Iris pigment epithelial cell (primary cell): Measurements from ENCODE around the gene EED.
"Not testable (repeated sequence)": the region's sequence is repeated elsewhere in the genome, so short reads cannot be mapped to it uniquely, and the experiment has no call there.

ENCODE experiments used
- DNase-seq: peaks from one replicate; pipeline ENCODE4 v3.0.0-alpha.2; 2011; ENCODE audit warnings: low read depth

The EED gene

DNA sequence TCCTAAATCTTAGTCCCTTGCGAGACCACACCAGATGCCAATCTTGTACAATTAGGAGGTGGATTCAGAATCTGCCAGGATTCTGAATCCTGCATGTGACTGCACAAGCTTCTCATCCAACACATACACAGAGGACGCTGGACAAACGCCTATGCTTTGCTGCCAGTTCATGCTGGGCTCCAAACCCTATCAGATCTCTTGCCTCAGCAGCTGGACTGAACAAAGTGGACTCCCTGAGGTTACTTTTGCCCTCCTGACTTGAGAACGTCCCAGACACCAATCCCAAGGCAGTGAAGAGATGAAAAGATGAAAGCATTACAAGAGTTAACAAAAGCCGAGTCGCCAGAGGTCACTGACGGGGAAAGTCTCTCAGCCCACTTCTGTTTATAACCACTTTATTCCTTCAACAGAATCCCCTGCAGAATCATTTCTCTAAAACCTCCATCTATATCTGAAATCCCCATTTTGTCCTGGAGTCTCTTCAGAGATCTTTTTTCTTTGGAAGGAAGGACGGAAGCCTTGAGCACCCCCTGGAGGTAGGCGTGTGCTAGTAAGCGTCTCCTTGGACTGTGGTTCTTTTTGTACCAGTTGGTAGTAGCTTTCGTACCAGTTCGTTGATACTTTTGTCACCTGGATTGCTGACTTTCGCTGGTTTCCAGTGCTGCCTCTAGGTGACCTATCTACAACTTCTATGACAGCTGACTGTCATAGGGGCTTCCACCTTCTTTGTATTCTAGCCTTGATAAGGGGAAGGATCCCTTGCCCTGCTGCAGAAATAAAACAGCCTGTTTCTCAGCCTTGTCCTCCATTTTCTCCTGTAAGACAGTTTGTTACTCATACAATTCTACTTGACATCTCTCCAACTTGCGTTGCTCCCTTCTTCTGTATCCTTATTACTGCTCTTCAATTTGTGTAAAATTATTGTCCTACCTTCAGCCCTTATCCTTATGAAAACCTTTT lies 26.1 kb upstream of the EED start:
- peak; percentile 74 for DNase-seq

DNA sequence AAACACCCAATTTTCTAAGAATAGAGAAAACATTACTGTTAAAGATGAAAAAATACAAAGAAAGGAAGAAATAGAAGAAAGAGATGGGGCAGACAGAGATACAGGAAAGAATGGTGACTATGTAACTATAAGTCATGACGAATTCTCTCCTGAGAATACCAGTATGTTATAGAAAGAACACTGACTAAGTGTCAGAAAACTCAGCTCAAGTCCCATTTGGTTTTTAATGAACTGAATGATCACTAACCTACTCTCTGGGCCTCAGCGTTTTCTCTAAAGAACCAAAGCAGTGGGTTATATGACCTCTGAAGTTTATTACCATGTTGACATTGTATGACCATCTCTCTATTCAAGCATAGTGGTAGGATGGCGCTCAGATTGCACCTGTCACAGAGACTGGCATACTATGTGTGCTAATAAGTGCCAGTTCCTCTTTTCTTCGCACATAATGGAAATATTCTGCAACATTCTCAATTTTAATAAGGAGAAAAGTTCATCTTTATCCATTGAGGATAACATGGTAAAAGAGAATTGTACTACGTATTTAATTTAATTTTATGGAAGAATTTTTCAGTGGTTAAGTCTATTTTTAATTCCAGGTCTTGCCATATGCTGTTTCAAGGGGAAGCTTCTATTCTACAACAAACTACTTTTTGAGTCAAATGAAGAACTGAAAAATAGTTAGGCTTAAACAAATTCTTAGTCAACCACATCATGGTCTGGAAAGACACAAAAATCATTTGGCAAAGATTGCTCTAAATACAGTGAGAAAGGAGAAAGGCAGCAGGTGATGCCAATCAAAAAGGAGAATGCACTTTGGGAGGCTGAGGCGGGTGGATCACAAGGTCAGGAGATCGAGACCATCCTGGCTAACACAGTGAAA lies 25.0 kb upstream of the EED start:
- no peak for DNase-seq

DNA sequence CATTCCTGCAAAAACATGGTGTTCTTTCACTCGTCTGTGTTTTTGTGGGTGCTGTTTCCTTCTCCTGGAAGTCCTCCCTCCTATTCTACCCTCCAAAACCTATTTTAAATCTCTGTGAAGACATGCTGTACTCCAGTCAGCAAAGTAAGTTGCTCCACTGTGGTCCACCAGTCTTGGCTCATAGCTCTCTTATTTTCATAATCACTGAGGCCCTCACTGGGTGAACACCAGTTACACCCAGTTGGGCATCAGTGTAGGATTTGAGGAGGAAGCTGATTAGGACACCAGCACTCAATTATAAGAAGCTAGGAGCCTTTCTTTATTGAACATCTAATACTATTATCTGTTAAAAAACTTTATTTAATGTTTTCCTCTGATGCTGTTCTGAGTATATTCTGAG lies 23.9 kb upstream of the EED start:
- DNase-seq, result no peak

DNA sequence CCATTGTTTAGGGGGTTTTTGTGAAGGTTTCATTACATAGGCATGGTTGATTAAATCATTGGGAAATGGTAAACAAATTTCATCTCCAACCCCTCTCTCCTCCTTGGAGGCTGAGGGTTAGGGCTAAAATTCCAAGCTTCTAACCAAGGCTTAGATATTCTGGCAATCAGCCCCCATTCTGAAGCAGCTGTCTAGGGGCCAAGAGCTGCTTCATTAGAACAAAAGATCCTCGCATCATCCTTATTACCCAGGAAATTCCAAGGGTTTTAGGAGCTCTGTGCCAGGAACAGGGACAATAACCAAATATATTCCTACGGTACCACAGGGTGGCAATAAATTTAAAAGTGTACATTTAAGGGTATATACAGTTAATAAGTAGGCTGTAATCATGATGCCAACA lies 22.5 kb upstream of the EED start:
- no peak for DNase-seq

DNA sequence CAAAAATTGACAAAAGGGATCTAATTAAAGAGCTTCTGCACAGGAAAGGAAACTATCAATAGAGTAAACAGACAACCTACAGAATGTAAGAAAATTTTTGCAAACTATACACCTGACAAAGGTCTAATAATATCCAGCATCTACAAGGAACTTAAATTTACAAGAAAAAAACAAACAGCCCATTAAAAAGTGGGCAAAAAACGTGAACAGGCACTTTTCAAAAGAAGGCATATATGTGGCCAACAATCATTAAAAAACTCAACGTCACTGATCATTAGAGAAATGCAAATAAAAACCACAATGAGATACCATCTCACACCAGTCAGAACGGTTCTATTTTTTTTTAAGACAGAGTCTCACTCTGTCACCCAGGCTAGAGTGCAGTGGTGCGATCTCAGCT lies 20.0 kb upstream of the EED start:
- DNase-seq, result not testable (repeated sequence)

DNA sequence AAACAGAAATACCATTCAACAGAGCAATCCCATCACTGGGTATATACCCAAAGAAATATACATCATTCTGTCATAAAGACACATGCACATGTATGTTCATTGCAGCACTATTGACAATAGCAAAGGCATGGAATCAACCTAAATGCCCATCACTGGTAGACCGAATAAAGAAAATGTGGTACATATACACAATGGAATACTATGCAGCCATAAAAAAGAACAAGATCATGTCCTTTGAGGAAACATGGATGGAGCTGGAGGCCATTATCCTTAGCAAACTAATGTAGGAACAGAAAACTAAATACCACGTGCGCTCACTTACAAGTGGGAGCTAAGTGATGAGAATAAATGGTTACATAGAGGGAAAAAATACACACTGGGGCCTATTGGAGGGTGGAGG lies 19.2 kb upstream of the EED start:
- DNase-seq, result not testable (repeated sequence)

DNA sequence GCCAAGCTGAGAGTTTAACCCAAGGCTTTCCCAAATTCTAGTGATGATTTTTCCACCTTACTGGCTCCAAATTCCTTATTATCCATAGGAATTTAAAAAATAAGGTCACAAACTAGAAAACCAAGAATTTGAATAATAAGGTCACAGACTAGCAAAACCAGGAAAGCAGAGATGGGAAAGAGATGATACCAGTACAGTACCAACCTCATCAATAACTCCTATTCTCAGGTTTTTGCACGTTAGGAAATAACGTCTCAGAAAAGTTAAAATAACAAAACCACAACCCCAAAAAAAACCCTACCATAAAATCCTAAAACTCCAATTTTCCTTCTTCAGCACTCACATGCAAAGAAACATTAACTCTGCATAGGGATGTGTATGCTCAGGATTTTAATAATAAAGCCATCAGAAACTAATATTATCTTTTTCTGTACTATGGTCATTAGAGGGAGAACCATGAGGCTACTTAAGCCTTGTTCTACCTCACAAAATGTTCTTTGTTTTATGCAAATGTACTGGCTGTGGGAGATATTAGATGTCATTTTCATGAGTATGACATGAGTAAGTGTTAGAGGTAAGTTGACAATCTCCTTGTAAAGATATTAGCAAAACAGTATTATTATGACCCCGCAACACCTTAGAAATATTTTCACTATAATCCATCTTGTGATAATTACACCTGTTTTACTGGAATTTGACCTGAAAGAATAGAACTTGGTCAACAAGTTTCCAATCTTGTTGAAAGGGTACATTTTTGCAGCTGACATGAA lies 16.1 kb upstream of the EED start:
- no peak for DNase-seq

DNA sequence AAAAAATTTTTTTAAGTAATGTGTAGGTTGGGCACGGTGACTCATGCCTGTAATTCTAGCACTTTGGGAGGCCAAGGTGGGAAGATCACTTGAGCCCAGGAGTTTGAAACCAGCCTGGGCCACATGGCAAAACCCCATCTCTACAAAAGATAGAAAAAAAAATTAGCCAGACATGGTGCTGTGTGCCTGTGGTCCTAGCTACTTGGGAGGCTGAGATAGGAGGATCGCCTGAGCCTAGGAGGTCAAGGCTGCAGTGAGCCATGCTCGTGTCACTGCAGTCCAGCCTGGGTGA lies 15.6 kb upstream of the EED start:
- DNase-seq, result not testable (repeated sequence)

DNA sequence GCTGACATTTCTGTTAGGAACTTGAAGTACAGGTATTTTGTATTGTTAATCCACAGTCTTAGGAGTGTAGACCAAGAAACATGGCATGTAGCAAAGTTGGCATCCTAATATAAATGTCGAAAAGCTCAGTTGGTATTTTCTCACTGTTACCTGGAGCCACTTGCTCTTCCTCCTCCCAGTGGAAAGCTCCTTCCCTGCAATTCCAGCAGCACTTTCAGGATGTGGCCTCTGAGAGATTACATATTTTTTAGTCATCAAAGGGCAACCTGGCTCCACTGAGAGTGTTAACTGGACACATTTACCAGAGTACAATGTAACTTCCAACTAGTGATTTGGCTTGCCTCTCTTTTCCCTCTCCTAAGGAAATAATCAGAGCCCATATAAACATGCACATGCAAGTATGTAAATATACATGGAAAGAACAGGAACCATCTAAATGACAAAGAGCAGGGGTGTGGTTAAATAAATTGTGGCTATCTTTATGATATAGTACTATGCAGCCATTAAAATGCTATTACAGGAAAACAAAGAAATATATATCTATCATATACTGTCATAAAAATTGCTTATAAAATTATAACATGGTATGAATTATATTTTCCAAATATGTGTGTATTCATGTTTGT lies 14.3 kb upstream of the EED start:
- no peak for DNase-seq

DNA sequence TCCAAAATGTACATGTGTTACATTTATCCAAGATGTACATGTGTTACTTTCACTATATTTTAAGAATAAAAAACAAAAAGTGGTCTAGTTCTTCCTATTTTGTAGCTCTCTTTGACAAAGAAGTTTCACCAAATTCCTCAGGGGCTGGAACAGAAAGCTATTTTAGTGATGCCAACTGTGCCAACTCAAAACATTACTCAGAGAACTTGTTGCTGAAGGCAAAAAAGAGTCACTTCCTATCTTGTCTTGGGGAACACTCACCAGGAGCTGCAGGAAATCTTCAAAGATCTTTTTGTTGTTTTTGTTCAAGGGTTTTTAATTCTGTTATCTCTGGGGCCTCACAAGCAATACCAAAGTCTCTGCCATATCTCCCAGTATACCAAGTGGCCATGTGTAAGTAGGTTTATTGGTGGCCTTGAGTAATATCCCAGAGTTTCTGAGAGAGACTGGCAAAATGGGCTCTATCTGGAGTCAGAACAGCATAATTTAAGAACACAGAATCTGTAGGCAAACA lies 13.6 kb upstream of the EED start:
- no peak for DNase-seq

DNA sequence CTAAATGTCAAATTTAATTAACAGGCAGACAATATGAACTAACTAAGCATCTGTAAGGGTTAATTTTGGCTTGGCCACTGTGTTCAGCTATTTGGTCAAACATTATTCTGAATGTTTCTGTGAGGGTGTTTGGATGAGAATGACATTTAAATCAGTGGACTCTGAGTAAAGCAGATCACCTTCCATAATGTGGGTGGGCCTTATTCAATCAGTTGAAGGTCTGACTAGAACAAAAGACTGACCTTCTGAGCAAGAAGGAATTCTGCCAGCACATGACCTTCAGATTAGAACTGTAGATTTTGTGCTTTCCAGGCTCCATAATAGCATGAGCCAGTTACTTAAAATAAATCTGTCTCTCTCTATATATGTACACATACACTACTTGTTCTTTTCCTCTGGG lies 12.0 kb upstream of the EED start:
- DNase-seq, result no peak

DNA sequence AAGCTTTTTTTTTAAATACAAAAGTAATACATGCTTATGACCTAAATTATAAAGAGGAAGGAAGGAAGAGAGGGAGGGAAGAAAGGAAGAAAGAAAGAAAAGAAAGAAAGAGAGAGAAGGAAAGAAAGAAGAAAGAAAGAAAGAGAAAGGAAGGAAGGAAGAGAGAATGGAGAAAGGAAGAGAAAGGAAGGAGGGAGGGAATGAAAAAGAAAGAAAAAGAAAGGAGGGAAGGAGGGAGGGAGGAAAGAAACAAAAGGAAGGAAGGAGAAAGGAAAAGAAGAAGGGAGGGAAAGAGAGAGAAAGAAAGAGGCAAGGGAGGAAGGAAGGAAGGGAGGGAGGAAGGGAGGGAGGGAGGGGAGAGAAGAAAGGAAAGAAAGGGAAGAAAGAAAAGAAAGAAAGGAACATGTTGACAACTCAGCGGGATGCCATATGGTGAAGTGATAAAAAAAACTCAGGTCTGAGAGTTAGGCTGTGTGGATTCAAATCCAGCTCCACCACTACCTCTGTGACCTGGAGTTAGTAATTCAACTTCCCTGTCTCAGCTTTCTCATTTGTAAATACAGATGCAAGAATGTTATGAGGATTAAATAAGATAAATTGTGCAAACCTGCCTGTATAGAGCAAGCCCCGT lies 9.6 kb upstream of the EED start:
- DNase-seq, result no peak

DNA sequence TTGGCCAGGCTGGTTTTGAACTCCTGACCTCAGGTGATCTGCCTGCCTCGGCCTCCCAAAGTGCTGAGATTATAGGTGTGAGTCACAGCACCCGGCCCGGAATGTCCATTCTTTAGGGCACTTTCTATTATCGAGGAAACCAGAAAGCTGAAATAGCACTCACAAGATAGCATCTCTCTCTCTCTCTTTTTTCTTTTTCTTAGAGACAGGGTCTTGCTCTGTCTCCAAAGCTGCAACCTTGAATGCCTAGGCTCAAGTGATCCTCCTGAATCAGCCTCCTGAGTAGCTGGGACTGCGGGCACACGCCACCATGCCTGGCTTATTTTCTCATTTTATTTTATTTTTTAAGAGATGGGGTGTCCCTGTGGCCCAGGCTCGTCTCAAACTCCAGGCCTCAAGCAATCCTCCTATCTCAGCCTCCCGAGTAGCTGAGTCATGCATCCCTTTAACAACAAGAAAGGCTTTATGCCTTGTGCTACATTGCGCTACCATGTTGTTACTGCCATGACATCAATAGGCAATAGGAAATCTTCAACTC lies 7.2 kb upstream of the EED start:
- no peak for DNase-seq

DNA sequence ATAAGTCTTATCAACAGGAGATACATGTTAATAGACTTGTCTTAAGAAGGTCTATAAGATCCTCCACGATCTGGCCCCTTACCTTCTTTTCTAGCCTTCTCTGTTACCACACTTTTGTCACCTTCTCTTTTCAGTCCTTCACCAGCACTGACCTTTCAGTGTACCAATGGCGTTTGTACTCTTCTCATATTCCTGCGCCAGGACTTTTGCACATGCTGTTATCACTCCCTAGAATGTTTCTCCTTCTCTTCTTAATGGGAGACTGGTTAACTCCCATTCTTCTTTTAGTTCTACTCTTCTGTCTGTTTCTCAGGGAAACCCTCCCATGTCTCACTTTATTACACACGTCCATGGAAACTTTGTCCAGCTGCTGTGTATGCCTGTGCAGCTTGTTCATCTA lies 4.4 kb upstream of the EED start:
- DNase-seq, result no peak

DNA sequence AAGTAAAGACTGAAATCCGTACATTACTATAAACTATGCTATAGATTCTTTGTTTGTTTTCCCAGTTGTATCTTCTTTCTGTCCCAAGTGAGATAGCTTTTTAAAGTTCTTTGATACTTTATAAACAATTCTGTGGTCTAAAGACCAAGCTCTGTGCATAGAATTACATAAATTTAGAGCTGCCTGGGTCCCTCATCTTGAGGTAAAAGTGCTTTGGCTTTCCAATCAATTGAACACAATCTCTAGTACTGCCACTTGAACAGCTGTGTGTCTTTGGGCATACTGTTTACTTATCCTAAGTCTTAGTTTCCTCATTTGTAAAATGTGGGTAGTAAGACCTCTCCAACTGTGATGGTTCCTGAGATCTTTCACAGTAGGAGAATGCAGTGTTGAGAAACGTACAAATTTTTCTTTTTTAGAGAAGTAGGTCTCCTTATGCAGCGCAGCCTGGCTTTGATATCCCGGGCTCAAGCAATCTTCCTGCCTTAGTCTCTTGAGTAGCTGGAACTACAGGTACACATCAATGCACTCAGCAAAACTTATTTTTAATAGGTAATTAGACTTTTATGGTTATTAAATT lies 2.5 kb upstream of the EED start:
- DNase-seq, result no peak

DNA sequence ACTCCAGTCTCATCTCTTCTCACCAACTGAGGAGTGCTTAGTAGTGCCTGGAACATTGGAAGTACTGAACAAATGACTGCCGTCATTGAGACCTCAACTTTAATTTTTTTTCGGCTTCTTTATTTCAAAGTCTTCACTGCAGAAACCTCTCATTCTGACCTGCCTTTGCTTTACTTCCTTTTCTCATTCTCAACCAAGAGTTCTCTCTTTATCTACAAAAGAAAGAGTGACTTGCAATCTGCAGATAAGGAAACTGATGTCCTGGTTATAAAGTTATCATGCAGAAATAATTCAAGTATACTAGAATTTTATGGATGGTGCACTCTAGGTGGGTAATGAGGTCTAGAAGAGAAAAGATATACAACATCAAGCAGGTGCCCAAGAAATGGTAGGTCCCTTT lies 1.2 kb upstream of the EED start:
- no peak for DNase-seq

DNA sequence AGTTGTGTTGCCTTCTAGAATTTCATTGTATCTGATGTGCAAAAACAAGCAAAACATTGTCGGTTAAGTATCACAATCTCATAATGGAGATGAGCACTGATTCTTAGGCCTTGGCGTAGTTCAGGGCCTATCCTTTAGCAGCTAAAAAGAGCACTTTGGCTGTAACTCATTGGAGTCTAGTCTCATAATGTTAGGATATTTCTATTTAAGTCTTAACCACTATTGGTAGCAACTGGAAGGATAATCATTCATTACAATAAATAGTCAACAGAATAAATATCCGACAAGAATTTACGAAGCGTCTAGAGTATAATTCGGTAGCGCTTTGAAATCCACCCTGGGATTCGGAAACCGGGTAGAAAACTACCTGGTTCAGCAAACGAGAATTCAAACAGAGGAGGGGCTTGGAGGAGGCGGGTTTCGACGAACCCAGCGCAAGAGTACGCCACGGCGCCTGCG lies 461 bp upstream of the EED start:
- peak; percentile 84 for DNase-seq

DNA sequence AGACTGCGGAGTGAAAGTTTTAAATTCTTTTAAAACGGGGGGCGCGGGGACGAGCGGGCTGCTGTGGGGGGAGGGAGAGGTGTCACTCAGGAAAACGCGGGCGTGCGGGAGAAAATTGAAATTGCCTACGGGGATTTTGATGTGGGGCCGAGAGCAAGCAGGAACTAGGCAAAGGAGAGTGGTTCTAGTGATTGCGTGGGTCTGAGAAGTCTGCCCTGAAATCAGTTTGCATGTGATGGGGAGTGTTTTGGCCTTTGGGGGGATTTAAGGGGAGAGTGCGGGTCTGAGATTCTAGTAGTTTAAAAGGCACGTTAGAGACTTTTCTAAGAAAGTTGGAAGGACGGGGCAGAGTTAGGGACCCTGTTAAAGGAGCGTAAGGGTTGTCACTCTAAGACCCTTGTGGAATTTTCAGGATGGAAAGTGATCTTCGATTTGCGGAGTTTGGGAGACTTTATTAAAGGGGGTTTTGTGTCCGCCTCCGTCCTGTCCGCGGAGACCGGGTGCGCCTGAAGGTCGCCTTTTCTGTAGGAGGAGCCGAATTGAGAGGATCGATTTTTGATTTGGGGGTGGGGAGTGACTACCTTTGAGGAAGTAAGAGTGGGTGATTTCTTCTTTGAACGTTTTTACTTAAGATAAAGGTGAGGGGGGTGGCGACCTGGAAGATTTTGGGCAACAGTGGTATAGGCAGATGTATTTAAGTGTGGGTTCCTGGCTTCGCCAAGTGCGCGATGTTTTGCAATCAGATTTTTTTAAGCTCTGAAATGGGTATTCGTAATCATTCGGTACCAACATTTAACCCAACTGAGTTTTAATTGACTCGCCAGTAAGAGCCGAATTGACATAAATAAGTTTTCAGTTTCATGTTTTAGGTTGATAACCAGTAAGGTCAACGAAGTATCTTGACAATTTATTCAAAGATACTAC lies 1.1 kb downstream of the EED start:
- peak; percentile 20 for DNase-seq

DNA sequence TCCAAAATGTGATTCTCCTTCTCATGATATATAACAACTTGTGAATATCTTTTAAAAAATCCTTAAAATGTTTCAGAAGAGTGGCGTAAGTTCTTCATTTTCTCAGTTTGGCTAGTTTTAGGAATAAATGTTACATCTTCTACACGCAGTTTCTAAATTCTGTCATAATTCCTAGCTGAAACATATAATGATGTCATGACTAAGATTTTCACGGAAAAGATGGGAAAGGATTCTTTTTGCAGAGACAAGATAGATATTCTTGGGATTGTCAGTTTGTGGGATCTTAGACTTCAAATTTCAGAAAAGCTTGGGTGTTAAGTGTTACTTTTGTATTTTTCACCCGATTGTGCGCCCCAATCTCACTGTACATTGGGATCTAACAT lies 1.7 kb downstream of the EED start:
- no peak for DNase-seq

DNA sequence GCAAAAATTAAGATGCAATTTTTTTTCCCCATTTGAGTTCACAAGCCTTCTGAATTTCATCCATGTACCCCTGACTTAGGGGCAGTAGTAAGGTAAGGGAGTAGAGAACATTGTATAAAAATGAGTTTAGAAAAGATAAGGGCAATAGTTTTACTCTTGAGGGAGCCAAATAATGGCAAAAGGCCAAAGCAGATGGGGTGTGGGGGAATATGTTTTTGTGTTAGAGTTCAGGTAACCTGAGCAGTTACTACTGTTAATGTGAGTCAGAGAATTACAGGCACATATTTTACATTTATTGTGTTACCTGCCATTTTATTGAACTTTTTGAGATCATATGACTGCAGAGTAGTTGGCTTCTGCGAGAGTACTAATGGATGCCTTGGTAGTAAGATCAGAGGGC lies 3.1 kb downstream of the EED start:
- DNase-seq, result no peak
